Epidermal melanocyte (primary cell): ENCODE results near the gene AGPAT3.
"Not testable (repeated sequence)": the region's sequence is repeated elsewhere in the genome, so short reads cannot be mapped to it uniquely, and the experiment has no call there.

ENCODE experiments used
- DNase-seq: peaks from one replicate; pipeline ENCODE4 v3.0.0; 2011; ENCODE audit warnings: low spot score; ENCODE audit not compliant: insufficient read length

AGPAT3 gene

DNA sequence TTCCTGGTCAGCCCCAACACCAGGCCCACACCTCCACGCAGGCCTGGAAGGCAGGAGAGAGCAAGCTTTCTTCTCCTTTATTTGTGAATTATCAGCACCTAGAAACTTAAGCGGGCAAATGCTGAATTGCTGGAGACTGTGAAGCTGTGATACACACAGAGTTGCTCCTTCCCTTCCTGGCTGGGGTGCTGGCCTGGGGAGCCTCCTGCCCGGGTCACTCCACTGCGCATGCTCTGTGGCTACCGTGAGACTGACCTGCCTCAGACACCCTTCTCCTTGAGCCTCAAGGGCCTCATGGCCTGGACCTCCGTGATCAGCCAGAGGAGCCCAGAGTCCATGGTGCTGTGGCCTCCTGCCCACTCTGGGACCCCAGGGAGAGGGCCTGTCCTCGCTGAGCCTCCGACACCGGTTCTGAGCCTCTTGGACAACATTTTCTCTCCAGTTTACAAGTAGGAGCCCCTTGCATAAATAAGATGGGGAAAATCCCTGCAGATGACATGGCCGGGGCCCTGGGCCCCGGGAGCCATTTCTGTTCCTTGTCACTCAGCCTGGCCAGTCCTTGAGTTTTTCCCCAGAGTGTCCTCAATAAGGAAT is 18.0 kb downstream of the AGPAT3 start:
- DNase-seq, result no peak

GRCh38 chr21:43884012-43884860 is 19.2 kb downstream of the AGPAT3 start:
- no peak for DNase-seq

DNA sequence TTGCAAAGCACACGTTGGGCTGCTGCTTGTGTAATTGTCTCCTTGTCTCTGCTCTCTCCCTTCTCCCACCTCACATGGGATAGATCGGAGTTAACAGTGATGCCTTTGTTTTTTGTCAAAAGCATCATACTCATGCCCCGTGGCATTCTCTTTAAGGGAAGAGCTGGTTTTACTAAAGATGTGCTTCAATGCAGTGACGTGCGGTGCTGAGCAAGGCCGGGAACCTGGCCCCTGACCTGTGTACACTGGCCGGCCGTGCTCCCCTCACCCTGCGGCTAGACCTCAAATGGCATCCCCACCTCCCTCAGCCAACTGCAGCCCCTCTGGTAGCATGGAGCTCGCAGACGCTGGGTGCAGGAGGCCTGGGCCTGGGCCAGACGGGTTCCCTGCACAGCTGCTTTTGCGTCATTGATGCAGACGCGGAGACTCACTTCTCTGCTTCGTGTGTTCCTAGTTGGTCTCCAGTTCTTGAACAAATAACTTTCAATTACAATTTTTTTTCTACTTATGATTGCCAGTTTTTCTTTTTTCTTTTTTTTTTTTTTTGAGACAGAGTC is 19.9 kb downstream of the AGPAT3 start:
- DNase-seq, result peak; percentile 74

- DNase-seq, result no peak
Measured at GRCh38 chr21:43885721-43886120, 20.7 kb downstream of the AGPAT3 start.

DNA sequence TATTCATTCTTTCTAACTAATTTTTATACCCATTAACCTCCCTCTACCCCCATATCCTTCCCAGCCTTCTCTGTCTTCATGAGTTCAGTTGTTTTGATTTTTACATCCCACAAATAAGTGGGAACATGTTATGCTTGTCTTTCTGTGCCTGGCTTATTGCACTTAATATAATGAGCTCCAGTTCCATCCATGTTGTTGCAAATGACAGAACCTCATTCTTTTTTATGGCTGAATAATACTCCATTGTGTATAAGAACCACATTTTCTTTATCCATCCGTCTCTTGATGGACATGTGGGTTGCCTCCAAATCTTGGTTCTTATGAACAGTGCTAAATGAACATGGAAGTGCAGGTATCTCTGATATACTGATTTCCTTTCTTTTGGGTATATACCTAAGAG is 21.5 kb downstream of the AGPAT3 start:
- DNase-seq, result no peak

GRCh38 chr21:43889069-43889468 is 24.0 kb downstream of the AGPAT3 start:
- DNase-seq, result no peak

DNA sequence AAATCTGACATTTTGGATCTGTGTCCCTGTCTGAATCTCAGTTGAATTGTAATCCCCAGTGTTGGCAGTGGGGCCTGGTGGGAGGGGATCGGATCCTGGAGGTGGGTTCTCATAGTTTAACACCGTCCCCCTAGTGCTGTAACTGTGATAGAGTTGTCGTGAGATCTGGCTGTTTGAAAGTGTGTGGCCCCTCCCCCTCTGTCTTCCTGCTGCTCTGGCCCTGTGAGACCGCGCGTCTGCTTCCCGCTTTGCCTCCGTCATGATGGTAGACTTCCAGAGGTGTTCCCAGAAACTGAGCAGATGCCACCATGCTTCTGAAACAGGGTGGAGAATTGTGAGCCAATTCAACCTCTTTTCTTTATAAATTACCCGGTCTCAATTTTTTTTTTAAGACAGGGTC is 25.0 kb downstream of the AGPAT3 start:
- no peak for DNase-seq

DNA sequence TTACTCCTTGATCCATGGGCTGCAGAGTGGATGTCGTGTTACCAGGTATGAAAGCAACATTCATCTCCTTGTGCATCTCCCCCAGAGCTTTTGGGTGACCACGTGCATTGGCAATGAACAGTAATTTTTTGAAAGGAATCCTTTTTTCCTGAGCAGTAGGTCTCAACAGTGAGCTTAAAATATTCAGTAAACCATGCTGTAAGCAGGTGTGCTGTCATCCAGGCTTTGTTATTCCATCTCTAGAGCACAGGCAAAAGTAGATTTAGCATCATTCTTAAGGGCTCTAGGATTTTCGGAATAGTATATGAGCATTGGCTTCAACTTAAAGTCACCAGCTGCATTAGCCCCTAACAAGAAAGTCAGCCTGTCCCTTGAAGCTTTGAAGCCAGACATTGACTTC is 27.3 kb downstream of the AGPAT3 start:
- DNase-seq, result no peak

DNA sequence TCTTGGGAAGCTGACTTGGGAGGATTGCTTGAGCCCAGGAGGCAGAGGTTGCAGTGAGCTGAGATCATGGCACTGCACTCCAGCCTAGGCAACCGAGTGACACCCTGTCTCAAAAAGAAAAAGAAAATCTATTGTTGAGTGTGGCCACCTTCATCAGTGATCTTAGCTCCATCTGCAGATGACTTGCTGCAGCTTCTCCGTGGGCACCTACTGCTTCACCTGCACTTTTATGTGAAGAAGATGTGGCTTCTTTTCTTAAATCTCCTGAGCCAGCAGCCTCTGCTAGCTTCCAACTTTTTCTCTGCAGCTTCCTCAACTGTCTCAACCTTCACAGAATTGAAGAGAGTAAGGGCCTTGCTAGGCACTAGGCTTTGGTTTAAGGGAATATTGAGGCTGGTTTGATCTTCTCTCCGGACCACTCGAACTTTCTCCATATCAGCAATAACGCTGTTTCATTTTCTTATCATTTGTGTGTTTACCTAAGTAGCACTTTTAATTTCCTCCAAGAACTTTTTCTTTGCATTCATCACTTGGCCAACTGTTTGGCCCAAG is 28.0 kb downstream of the AGPAT3 start:
- no peak for DNase-seq

- DNase-seq, result no peak
Measured at GRCh38 chr21:43893536-43894205, 28.6 kb downstream of the AGPAT3 start.

DNA sequence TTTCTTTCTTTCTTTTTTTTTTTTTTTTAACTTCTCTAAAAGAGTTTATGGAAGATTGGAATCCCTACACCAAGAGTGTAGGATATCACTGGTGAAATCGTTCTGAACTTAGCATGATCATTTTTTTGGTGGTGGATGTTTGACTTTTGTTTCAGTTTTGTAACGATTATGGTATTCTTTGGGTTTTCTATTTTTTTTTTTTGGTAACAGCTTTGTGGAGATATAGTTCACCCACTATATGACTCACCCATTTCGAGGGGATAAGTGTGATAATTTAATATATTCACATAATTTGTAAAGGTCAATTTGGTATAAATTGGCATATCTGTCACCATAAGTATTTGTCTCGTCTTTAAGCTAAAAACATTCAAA is 29.2 kb downstream of the AGPAT3 start:
- DNase-seq, result no peak

- DNase-seq, result no peak
Measured at GRCh38 chr21:43895196-43895595, 30.2 kb downstream of the AGPAT3 start.

GRCh38 chr21:43896696-43897299 is 31.8 kb downstream of the AGPAT3 start:
- not testable (repeated sequence) for DNase-seq

DNA sequence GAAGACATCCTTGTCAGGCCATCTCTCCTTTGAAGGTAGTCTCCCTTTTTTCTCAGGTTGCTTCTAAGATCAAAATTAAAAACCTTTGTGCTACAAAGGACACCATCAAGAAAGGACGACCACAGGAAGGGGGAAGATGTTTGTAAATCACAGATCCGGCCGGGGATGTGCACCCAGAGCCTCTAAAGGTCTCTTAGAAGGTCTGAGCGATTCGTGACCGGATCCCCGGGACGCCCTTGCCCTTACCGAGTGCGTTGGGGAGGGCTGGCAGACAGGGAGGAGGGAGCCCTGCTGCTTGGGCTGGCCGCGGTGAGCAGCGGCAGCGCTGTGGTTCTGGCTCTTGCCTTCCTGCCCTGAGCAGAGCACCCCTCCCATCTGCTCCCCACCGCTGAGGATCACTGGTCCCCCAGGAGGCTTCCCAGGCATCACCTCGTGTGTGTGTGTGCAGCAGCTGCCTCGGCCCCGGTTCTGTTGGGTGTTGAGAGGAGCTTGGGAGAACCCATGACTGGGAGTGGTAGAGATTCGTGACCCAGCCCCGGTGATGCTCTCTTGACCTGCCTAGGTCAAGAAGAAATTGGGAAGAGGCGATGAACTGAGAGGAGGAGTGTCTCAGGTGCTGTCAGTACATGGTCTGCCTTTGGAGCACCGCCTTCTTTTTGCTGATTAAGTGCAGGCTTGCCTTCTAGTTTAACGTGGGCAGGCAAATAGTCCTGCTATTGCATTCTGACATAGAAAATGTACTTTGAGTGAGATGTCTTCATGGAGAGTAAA is 34.5 kb downstream of the AGPAT3 start:
- no peak for DNase-seq

- no peak for DNase-seq
Measured at GRCh38 chr21:43900078-43900385, 35.0 kb downstream of the AGPAT3 start.

DNA sequence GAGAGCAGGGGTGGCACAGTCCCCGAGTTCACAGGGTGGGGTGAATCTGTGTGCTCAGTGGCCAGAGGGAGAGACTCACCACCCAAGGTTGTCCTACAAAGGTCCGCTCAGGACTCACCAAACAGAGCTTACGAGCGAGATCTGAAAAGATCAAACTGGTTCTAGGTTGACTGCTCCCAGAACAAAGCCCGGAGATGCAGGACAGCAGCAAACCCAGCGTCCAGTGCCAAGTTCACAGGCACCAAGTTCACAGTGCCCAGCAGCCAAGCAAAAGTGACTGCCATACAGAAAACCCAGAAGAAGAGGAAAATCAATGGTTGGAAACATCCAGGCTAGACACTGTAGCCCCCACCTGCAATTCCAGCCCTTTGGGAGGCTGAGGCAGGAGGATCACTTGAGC is 35.7 kb downstream of the AGPAT3 start:
- no peak for DNase-seq

DNA sequence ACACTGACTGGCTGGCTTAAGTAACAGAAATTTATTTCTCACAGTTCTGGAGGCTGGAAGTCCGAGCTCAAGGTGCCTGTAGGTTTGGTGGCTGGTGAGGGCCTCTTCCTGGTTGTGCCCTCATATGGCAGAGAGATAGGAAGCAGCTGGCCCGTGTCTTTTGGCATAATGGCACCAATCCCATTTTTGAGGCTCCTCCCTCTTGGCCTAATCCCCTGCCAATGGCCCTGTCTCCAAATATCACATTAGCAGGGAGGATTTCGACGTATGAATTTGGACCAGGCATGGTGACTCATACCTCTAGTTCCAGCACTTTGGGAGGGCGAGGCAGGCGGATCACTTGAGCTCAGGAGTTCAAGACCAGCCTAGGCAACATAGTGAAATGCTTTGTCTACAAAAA is 37.4 kb downstream of the AGPAT3 start:
- no peak for DNase-seq

GRCh38 chr21:43903451-43904091 is 38.5 kb downstream of the AGPAT3 start:
- no peak for DNase-seq

DNA sequence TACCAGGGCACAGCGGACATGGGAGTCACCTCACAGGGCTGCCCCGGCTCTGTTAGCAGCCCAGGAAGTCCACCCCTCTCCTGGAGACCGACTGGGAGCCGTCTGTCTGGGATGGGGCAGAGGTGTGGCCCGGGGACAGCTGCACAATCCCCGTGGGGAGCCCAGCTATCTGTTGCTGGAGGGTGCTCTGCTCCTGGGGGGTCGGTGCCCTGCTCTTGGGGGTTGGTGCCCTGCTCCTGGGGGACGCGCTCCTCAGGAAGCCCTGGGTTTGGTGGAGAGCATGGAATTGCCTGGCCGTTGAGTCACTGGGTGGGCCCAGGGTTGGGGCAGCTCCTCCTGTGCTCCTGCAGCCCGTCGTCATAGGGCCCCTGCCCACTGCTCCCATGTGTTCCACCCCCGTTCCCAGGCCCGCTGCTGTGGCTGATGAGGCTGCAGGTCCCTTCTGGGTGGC is 39.3 kb downstream of the AGPAT3 start:
- no peak for DNase-seq

- DNase-seq, result no peak
Measured at GRCh38 chr21:43905726-43906455, 40.9 kb downstream of the AGPAT3 start.
